GM18870 (cell line): ENCODE measurements around the gene KIF20A.
"Not testable (repeated sequence)": the region's sequence is repeated elsewhere in the genome, so short reads cannot be mapped to it uniquely, and the experiment has no call there.

Source experiments
- ATAC-seq: cut with Tn5 transposase; IDR thresholded peaks from one replicate; pipeline ENCODE4 v1.9.1; 2021; ENCODE audit warnings: moderate library complexity; ENCODE audit not compliant: unreplicated experiment

KIF20A gene

DNA sequence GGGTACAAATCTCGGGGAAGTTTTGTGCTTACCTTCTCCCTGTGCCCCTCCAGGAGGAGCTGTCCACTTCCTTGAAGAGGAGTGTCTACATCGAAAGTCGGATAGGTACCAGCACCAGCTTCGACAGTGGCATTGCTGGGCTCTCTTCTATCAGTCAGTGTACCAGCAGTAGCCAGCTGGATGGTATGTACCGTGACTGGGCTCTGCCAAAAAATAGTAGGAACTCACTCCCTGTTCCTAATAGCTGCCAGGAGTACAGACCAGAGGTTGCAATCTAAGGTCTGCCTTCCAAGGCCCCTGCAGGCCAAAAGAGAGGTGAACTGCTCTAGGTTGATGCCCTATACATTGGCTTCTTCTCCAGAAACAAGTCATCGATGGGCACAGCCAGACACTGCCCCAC, 3.9 kb downstream of the KIF20A start:
- no peak for ATAC-seq

DNA sequence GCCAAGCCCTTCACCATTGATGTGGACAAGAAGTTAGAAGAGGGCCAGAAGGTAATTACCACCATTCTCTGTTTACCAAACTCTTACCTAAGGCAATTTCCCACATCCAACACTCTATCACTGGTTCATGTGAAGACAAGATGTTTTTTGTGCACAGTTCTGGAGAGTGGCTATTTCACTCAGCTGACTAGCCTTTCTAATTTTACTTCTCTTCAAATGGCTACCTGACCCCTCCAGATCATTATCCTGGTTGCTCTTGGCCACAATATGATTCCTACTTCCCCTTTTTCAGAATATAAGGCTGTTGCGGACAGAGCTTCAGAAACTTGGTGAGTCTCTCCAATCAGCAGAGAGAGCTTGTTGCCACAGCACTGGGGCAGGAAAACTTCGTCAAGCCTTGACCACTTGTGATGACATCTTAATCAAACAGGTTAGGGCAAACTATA, 7.1 kb downstream of the KIF20A start:
- ATAC-seq = no peak

DNA sequence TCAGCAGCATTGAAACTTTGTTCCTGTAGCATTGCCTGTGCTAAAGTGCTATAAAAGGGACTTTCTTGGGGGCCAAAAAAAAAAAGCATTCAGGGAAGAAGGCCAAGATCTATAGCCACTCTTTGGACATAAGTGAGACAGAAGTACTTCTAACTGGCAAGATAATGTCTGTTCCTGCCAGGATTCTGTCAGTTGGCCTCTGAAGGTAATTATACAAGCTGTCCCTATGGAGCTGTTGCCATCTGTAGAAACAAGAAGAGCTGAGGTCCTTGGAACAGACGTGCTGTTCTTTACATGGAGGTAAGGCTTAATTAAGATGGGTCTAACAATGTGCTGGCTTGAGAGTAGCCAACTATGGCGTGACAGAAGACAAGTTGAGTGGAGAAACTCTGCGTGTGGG, 9.7 kb downstream of the KIF20A start:
- no peak for ATAC-seq

- ATAC-seq = no peak
These were observed 13.9 kb downstream of the KIF20A start for GRCh38 chr5:138192826-138193225.

GRCh38 chr5:138193859-138194258, 14.9 kb downstream of the KIF20A start:
- not testable (repeated sequence) for ATAC-seq

DNA sequence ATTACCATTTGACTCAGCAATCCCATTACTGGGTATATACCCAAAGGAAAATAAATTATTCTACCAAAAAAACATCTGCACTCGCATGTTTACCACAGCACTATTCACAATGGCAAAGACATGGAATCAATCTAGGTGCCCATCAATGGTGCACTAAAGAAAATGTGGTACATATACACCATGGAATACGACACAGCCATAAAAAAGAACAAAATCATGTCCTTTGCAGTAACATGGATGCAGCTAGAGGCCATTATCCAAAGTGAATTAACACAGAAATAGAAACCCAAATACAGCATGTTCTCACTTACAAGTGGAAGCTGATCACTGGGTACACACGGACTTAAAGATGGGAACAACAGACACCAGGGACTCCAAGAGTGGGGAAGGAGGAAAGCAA, 32.1 kb downstream of the KIF20A start:
- no peak for ATAC-seq

DNA sequence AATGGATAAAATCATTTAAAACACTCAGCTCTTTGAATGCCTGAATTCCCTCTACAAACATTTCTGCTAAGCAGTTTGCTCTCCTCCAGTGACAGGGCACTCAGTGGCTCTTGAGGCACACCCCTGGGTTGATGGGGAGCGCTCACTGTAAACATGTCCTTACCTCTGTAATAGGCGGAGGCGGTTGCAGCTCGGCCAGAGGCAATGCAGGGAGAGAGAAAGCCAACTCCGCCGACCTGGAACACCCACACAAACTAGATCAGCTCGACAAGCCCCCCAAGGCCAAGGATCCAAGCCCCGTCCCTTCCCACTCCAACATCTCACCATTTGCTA, 33.9 kb downstream of the KIF20A start:
- peak; percentile 5 for ATAC-seq

GRCh38 chr5:138213161-138214029, 34.5 kb downstream of the KIF20A start, which contains the start of gene CDC23:
Gene CDC23, minus strand, starts transcription at chr5:138213323. Its CDS starts 11 bp downstream, at chr5:138213312.
- peak; percentile 91 for ATAC-seq

DNA sequence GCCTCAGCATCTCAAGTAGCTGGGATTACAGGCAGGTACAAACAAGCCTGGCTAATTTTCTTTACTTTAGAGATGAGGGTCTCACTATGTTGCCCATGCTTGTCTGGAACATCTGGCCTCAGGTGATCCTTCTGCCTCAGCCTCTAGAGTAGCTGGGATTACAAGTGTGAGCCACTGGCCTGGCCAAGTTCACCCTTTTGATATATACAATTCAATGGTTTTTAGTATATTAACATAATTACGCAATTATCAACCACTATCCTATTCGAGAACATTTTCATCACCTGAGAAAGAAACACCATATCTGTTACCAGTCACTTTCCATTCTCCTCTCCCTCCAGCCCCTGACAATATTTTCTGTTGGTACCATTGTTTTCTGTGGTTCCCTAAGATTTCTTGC, 37.9 kb downstream of the KIF20A start:
- no peak for ATAC-seq

- ATAC-seq = no peak
These were observed 44.6 kb downstream of the KIF20A start for GRCh38 chr5:138223532-138223931.

DNA sequence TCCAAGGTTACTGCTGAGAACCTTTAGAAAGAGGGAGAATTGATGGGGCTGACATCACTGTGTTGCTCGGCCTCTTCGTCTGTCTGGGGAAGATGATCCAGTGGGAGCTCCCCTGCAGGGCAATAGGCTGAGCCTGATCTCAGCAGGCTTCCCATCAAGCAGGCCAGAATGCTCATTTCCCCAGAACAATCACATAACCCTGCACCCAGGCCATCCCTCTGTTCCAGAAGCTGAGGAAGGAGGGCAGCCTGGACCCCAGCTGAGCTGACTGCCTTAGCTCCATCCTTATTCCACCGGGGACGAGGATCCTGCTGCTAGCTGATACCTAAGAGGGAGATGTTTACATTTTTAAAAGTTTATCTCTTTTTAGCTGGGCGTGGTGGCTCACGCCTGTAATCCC, 45.8 kb downstream of the KIF20A start:
- no peak for ATAC-seq

- no peak for ATAC-seq
These were observed 48.0 kb downstream of the KIF20A start for GRCh38 chr5:138226910-138227309.

DNA sequence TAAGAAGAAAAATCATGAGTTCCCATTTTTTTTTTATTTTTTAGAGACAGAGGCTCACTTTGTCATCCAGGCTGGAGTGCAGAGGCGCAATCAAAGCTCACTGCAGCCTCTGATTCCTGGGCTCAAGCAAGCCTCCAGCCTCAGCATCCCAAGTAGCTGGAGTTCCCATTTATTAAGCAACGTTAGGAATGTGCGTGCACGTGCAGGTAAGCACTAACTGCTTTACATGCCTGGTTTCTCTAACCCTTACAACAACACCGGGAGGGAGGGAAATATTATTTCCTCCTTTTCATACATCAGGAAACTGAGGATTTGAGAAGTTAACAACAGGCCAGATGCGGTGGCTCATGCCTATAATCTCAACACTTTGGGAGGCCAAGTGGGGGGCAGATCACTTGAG, 50.5 kb downstream of the KIF20A start:
- no peak for ATAC-seq

- no peak for ATAC-seq
These were observed 51.3 kb downstream of the KIF20A start for GRCh38 chr5:138230261-138230660.

GRCh38 chr5:138230981-138231589, 52.2 kb downstream of the KIF20A start:
- ATAC-seq = no peak

DNA sequence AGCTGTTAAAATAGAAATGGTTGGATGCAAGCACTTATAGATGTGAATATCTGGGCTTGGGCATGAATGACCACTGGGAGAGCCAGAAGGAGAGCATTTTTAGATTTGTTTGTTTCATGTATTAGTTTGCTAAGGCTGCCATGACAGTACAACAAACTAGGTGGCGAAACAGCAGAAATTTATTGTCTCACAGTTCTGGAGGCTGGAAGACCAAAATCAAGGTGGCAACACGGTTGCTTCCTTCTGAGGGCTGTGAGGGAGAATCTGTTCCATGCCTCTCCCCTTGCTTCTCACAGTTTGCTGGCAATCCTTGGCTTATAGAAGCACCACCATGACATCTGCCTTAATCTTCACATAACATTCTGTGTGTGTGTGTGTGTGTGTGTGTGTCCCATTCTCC, 54.4 kb downstream of the KIF20A start:
- ATAC-seq = no peak

GRCh38 chr5:138234651-138235050, 55.7 kb downstream of the KIF20A start:
- ATAC-seq = no peak
